ENCODE data around the gene GPR137. TPM values are rescaled to one million over a fixed set of nuclear protein-coding genes. Genes with fewer than 3 reads are reported as not detected.

Gene GPR137
- total RNA-seq, 1 experiment from 2014 or later, result 33.3 TPM

DNA sequence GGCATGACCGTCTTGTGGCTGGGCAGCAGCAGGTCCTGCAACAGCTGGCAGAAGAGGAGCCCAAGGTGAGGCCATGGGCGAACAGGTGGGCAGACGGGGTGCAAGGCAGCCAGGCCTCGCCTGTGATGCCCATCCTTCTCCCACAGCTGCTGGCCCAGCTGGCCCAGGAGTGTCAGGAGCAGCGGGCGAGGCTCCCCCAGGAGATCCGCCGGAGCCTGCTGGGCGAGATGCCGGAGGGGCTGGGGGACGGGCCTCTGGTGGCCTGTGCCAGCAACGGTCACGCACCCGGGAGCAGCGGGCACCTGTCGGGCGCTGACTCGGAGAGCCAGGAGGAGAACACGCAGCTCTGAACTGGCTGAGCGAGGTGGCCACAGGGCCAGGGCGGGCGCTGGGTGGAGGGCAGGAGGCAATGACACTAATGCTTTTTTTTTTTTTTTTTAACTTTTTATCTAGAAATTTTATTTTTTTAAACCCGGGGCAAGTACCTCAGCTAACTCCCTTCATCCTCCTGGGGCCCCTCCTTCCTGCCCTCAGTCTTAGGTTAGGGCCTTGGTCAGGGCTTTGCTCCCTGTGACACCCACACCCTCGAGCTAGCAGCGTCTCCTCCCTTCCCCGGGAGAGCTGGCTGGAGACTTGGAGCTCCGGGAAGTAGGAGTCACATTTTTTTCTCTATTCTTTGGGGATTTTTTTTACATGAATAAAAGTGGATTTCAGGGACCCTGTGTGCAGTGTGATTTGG lies 18.3 kb upstream of the GPR137 start:
- no TSS peak for BruUV-seq (replicated peaks)
- Mint-ChIP-seq H3K4me1 (ENCODE audit: low read depth, unreplicated experiment) (peaks cover 18% of the 10 kb centered on the region), H3K36me3 (ENCODE audit: insufficient read depth, unreplicated experiment) (peaks cover 61% of the 10 kb centered on the region), H3K9me3 (ENCODE audit: low read depth, unreplicated experiment) (no peaks in the 10 kb centered on the region), H3K27me3 (ENCODE audit: unreplicated experiment) (no peaks in the 10 kb centered on the region), H3K27ac (ENCODE audit: unreplicated experiment) (no peak overlapping the region), H3K4me3 (ENCODE audit: low read depth, unreplicated experiment) (no peak overlapping the region)
- DNase-seq, result no peak
- TF ChIP-seq, protein P1, sequence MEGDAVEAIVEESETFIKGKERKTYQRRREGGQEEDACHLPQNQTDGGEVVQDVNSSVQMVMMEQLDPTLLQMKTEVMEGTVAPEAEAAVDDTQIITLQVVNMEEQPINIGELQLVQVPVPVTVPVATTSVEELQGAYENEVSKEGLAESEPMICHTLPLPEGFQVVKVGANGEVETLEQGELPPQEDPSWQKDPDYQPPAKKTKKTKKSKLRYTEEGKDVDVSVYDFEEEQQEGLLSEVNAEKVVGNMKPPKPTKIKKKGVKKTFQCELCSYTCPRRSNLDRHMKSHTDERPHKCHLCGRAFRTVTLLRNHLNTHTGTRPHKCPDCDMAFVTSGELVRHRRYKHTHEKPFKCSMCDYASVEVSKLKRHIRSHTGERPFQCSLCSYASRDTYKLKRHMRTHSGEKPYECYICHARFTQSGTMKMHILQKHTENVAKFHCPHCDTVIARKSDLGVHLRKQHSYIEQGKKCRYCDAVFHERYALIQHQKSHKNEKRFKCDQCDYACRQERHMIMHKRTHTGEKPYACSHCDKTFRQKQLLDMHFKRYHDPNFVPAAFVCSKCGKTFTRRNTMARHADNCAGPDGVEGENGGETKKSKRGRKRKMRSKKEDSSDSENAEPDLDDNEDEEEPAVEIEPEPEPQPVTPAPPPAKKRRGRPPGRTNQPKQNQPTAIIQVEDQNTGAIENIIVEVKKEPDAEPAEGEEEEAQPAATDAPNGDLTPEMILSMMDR (IDR thresholded peaks at IDR 0.05; ENCODE audit: unreplicated experiment), result no peak
- intact Hi-C loops (cut with micrococcal nuclease; ENCODE audit: unreplicated experiment), result no loop called here
- CTCF ChIA-PET, result interaction anchor here (0.7 kb wide), 1 partner anchor 17 kb away, joined by 8 read pairs; no protein-coding TSS in a partner anchor

DNA sequence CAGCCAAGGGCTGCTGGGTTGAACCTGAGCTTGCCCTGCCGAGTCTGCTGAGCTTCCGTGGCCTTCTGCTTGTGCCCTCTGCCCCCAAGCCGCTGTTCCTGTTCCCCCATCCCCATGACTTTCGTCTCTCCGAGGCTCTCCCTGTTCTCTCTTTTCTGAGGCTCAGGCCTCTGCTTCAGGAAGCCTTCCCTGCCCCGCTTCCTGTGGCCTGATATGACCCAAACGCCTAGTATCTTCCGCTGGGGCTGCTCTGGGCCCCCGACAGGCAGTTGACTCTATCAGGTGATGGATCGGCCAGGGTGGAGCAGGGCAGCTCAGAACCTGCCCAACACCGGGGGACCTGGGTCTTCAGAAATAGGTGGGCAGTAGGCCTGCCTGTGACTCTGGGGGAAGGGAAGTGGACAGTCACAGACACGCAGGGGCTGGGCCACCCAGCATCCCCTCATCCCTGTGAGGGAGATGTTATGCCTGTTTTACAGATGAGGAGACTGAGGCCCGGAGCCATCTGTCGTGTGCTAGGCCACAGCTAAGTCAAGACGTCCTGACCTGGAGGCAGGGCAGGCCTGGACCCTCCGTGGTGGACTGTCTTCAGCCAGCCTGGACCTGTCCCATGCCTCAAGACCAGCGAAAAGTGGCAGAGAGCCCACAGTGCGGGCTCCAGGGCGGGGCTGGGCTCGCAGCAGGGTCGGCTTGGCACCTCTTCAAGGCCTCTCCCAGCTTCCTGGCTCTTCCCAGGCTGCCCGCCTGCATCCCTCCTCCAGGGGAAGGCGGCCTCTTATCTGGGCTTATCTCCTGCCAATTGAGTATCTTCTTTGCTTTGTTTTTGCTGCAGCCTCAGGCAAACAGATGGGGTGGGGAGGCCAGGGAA lies 17.4 kb upstream of the GPR137 start:
- TF ChIP-seq, protein P1 (IDR thresholded peaks at IDR 0.05; ENCODE audit: unreplicated experiment), result no peak
- CTCF ChIA-PET, result interaction anchor here (0.5 to 1.4 kb wide), 6 partner anchors 8 to 87 kb away, joined by 3 to 8 read pairs (median 4); partner anchors contain the start of gene FKBP2
- peaks cover 58% of the 10 kb centered on the region for H3K36me3 Mint-ChIP-seq (ENCODE audit: insufficient read depth, unreplicated experiment)
- peaks cover 18% of the 10 kb centered on the region for H3K4me1 Mint-ChIP-seq (ENCODE audit: low read depth, unreplicated experiment)
- intact Hi-C loops (cut with micrococcal nuclease; ENCODE audit: unreplicated experiment), result no loop called here
- no peak for DNase-seq
- H3K27me3 Mint-ChIP-seq (ENCODE audit: unreplicated experiment), result no peaks in the 10 kb centered on the region
- peak overlapping the region; percentile 97 for H3K27ac Mint-ChIP-seq (ENCODE audit: unreplicated experiment)
- peak overlapping the region; percentile 94 for H3K4me3 Mint-ChIP-seq (ENCODE audit: low read depth, unreplicated experiment)
- no TSS peak for BruUV-seq (replicated peaks)
- H3K9me3 Mint-ChIP-seq (ENCODE audit: low read depth, unreplicated experiment), result no peaks in the 10 kb centered on the region

DNA sequence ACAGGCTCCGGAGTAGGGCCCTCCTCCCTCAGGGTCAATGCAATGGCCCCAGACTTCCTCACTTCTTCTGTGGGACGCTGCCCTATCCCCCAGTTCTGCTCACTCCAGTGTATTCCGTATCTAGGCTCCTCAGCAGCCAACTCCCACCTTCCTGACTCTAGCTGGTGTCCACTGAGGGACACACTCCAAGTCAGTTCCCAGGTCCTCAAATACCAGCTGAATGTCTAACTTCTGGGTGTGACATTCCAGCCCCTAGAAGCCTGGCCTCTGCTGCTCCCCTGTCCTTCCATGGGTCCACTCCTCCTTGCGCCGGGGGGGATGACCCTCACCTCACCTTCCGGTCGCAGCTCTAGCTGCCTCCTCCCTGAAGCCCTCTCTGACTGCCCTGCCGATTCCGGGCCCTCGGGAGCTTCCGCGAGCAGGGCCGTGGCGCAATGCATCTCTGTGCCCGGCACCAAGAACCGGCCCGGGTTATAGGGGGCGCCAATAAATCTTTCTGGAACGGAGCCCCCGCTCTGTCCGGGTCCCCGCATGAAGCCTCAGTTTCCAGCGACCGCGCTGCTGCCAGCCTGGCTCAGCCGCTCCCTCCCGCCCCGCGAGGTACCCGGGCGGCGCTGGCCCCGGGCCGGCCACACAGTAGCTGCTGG lies 16.6 kb upstream of the GPR137 start:
- CTCF ChIA-PET, result interaction anchor here (0.5 to 1.4 kb wide), 6 partner anchors 9 to 86 kb away, joined by 3 to 7 read pairs (median 4); partner anchors contain the start of genes ESRRA and FKBP2

More for the DNA sequence above, 16.6 kb upstream of the GPR137 start:
- Mint-ChIP-seq H3K9me3 (ENCODE audit: low read depth, unreplicated experiment) (no peaks in the 10 kb centered on the region), H3K27ac (ENCODE audit: unreplicated experiment) (peak overlapping the region; percentile 97), H3K27me3 (ENCODE audit: unreplicated experiment) (no peaks in the 10 kb centered on the region), H3K36me3 (ENCODE audit: insufficient read depth, unreplicated experiment) (peaks cover 60% of the 10 kb centered on the region), H3K4me1 (ENCODE audit: low read depth, unreplicated experiment) (peaks cover 18% of the 10 kb centered on the region), H3K4me3 (ENCODE audit: low read depth, unreplicated experiment) (peak overlapping the region; percentile 94)
- no TSS peak for BruUV-seq (replicated peaks)
- TF ChIP-seq, protein P1 (IDR thresholded peaks at IDR 0.05; ENCODE audit: unreplicated experiment), result no peak
- intact Hi-C loops (cut with micrococcal nuclease; ENCODE audit: unreplicated experiment), result no loop called here
- peak; percentile 56 for DNase-seq
